ENCODE data around the gene MKLN1.

MKLN1 gene

DNA sequence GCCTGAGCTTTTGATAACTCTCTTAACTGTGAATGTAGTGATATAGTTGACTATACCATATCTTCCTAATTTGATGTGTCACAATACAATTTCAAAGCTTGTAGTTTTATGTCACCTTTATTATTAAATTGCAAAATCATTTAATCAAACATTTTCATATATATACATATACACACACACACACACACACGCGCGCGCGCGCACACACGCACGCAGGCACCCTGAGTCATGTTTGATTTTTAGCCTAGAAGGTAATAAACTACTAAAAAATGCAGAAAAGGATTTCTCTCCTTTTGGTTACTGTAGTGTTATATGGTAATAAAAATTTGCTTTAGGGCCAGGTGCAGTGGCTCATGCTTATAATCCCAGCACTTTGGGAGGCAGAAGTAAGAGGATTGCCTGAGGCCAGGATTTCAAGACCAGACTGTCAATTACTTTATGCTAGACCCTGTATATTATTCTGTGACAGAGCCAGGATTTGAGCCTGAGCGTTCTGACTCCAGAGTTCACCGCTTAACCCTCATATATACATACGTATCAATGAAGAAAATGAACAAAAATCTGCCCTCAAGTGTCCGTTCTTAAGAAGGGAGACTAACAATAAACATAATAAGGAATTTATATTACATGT is 139.2 kb downstream of the MKLN1 start:
- DNase-seq (ENCODE audit: low read depth): no peak

DNA sequence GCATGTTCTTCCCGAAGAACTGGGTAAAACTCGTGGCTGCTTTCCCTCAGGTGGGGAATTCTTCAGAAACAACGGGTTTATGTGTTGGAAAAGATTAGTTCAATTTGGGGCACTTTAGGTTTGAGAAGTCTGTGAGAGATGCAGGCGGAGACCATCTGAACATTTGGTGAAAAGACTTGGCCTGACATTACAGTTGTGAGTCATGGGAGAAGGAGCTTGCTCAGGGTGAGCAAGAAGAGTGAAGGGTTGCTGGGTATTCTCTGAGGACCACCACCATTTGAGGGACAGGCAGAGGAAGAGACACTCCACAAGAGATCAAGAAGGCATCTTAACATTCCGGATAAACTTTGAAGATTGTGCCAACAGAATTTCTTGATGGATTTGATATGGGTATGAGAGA is 140.1 kb downstream of the MKLN1 start:
- no peak for DNase-seq (ENCODE audit: low read depth)

DNA sequence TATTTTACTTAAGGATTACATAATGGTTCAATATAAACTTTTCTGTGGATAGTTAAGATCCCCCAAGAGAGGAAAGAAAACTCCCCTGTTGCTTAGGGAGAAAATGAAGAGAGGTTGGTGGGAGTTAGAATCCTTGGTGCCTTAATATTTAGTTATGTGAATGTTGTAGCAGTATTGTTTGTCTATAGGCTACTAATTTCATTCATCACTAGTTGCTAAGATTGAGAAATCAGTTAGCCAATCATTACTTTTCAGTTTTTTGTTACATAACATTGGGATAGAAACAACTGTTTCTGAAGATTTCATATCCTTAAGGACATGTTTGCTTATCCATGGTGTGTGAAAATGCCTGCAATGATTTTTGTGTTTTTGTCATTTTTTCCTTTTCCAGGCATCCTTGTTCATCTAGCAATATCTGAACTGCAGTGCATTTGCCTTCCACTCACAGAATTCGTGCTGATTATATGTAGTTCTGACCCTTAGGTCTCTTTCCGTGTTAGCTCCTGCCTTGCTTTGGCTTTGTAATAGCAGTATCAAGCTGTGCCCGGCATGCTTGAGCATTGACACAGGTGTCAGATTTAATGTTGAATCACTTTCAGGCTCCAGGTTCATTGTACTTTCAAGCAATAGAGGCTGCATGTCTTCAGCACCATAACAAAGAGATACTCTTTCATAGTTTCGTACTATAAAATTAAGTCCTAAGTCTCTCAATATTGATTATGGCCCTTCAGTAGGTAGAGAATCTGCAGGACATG is 143.8 kb downstream of the MKLN1 start:
- DNase-seq (ENCODE audit: low read depth): no peak

DNA sequence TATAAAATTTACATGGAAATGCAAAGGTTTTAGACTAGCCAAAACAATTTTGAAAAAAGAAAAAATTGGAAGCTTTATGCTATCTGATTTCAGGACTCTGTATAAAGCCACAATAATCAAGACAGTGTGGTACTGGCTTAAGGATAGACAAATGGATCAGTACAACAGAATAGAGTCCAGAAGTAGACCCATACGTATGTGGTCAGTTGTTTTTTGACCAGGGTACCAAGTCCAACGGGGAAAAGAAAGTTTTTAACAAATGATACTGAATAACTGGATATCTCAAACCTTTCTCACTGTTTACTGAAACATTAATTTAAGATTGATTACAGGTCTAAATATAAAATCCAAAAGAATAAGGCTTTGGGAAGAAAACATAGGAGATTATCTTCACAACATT is 149.1 kb downstream of the MKLN1 start:
- no peak for DNase-seq (ENCODE audit: low read depth)

DNA sequence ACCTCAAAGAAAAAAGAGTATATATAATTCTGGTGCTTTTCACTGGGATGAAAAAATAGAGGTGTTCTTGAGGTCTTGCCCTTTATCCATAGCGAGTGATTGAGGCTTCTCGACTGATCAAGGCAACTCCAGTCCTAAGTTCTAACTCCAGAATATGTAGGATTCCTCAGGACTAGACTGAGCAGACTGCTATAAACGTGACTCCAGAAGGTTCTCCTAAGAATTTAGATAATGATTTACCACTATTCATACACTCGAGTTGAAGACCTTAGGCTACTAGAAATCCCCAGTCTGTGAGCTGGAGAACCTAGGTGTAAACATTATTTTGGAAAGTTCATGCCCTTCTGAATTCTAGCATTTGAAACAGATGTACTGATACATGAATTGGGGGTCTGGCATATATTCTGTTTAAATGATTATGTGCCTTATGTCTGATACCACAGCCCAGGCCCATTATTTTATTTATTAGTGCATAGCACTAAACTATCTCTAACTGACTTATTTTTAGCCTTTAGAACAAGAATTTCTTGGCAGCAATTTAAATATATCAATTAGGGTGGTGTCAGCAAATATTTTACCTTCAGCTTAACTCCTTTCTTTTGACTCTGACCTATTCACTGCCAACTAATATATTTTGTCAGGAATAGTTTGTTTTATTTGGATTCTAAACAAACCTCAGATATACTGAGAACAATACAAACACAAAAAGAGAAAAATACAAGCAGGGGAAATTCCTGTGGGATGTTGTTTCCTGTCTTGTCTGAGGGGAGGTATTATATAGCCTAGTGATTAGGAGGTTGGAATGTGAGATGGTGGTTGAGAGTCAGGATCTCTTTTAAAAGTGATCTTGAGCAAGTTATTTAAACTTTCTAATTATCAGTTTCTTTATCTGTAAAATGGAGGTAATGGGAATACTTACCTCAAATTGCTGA is 153.0 kb downstream of the MKLN1 start:
- DNase-seq (ENCODE audit: low read depth): no peak

DNA sequence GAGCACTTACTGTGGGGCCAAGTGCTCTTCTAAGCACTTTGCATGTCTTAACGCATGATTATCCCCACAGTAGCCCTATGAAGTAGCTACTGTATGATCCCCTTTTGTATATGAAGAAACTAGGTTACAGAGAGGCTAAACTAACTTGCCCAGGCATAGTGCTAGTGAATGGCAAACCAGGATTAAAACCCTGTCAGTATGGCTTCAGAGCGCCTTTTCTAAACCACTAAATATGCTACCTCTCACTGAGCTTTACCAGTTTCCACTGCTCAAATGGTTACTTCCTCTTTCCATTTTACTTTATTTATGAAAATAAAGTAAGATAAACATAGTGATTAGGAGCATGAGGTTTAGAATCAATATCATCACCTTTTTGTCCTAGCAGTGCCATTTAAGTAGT is 155.1 kb downstream of the MKLN1 start:
- DNase-seq (ENCODE audit: low read depth): no peak

DNA sequence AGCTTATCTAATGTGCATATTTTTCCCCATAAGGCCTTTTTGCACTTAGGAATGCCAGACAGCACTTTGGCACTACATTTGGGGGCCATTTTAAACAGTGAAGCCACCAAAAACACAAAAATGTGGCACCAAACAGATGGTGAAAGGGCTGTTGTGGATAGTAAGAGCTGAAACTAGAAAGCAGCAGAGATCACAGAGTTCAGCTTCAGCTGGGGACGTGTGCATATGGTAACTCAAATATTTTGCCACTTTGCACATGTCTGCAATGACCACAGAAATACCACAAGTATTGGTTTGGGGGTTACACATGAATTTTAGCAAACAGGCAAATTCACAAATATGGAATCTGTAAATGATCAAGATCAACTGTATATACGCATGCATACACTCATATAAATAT is 155.9 kb downstream of the MKLN1 start:
- no peak for DNase-seq (ENCODE audit: low read depth)

DNA sequence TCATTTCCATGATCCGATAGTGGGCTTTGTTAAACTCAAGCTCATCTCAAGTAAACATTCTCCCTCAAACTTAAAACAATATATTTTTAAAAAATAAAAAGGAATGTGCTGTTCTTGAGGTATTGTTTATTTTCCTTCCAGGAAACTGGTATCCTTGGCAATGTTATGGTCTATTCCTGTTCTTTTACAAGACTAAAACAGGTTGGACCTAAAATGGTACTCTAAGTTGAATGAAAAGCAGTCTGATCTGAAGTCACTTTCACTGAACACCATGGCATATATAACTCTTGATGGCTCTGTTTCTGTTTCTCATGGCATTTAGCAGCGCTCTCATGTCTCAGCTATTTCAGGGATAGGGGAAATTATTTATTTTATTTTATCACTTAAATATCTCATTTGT is 158.7 kb downstream of the MKLN1 start:
- no peak for DNase-seq (ENCODE audit: low read depth)

DNA sequence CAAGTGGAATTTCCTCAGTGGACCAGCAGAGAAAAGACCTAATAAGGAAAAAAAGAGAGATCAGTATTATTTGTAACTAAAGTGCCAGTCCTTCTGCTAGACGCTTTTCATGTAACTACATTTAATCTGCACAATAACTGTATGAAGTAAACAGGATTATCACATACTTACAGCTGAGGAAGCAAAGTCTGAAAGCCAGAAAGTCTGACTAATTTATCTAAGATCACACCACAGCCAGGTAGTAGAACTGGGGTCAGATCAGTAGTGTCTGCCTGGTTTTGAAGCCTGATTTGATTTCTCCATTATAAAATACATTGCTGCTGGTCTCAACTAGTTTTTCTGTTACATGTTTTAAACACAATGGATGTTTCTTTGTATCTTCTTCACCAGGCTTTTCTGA is 159.5 kb downstream of the MKLN1 start:
- DNase-seq (ENCODE audit: low read depth): no peak

DNA sequence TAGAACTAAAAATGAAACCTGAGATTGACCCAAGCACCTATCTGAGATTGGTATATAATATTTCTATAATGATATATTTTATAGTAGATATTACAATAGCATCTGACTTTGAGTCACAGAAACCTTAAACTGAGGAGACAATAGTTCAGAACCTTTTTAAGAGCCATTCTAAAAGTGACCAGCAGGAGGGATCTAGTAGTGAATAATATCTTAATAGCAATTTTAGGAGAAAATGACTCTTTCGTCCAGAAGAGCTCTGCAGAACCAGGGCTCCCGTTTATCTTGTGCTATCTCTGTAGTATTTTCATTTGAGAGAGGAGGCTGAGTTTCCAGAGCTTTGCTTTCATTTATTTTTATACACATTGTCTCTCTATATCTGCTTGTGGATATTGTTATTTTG is 160.7 kb downstream of the MKLN1 start:
- no peak for DNase-seq (ENCODE audit: low read depth)

DNA sequence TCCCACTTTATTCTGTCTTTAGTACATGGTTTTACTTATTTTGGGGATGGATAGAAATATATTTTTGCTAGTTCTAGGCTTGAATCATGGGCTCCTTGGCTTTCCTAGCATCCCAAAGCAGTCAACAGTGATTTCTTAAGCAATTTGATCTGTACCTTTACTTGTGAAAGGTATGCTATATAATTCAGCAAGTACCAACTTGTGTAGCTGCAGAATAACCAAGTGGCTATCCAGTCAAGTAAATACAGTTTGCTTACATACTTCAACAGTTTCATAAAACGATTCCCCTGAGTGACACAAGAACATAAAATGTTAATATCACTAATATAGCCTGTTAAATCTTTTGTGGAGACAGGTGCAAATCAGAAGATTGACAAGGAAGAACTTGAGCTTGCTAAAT is 161.5 kb downstream of the MKLN1 start:
- no peak for DNase-seq (ENCODE audit: low read depth)

DNA sequence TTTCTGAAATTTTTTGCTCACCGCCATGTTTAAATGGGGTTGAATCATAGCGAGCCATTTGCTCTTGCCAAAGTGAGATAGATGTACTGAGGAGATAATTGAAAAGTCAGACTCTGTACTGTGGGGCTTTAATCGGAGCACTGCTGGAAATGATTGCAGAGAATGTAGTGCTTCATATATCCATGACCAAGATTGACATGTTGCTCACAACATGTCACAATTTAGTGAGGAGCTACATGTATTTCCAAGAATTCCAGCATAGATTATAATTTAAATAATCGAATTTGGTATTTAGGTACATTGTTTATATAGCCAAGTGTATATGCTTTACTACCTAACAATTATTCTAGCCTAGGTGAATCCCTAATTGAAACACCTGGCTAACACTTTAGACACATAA is 162.2 kb downstream of the MKLN1 start:
- no peak for DNase-seq (ENCODE audit: low read depth)

DNA sequence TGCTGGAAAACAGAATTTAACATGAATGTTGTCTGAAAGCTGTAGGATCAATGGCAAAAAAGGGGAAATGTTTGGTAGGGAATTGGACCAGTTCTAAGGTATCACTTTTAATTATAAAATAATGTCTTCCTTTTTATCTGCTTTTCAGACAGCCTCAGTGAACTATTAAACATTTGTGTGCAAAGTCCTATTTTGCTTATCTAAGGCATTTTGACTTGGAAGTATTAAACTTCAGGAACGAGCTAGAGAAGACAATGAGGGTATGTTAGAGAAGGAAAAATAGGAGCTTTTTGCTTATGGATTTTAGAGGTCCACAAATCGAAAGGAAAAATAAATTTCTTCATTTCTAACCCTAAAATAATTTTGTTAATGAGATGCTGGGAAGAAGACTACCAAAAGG is 165.4 kb downstream of the MKLN1 start:
- DNase-seq (ENCODE audit: low read depth): no peak

DNA sequence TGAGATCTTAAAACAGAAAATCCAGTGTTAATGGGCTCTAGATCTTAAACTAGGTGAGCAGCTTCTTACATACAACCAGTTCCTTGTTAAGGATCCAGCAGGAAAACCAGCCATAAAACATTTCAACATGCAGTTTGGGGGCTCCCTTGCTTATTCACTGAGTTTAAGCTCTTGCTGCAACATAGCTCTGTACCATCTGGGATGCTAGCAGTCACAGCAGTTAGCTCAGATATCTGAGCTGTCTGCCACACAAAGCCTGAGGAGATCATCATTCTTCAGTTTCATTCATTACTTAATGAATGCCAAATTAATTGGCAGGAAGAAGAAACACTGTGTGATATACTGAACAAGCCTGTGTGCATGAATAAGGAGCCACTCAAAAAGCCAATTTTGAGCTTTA is 165.9 kb downstream of the MKLN1 start:
- DNase-seq (ENCODE audit: low read depth): no peak

DNA sequence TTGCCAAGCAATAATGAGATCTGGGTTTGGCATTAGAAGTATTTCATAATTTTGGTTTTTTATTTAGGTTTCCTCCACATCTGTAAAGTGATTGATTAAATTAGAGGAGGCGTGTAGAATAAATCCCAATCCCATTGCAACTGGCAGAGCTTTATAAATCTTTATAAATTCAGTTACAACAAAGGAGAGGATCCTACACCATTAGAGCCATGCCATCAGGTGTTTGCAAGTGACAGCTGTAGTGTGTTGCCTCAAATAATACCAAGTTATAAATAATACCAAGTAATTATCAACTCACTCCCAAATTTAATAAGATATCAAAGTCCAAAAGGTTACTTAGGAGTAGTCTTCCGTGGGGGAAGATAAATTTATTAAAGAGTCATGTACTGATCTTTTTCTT is 166.5 kb downstream of the MKLN1 start:
- no peak for DNase-seq (ENCODE audit: low read depth)

DNA sequence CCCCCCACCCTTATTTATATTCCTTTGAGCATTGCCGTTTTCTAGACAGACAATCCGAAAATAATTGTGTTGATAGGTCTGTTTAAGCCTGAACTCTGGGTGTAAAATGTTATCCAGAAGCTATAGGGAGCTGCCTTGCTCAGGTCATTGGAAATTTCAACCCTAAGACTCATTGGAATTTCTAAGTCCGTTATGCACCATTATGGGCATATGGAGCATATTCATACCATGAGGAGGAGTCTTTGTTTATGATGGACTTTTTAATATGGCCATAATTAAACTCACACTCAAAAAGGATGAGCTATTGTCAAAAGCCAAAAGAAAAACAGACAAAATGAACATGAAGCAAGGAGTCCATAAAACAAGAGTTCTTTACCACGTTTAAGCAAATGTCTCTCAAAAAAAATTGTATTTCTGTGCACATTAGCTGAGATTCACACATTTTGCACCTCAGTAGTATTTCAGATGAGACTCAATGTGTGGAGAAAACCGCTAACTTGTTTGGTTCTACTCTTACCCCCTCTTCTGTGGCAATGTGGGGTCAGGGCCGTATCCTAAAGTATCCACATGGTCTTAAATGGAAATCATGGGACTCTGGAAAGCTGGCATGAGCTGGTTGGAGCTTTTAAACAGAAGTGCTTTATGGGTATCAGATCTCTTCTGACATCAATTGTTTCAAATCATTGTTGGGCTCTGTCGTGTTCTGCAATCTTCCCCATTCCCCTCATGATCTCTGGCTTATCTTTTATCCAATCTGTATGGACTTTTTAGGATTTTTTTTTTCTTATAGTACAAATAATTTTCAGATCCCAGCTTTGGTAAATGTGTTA is 168.2 kb downstream of the MKLN1 start:
- DNase-seq (ENCODE audit: low read depth): no peak

DNA sequence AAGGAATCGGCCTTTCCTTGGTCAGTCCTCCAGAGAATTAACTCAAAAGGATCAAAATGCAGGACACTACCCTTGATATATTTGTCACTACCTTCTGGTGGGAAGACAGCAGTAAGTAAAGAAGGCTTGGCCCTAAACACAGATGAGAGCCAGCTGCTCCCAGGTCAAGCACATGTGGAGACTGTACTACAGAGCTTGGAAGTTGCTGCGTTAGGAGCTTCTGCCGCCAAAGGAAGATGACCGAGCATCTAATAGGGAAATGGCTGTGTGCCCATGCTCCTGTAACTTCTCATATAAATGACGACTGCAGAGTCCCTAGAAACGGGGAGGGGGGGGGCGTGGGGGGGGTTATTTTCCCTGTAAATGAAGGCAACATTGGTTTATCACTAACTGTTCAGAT is 169.8 kb downstream of the MKLN1 start:
- no peak for DNase-seq (ENCODE audit: low read depth)

DNA sequence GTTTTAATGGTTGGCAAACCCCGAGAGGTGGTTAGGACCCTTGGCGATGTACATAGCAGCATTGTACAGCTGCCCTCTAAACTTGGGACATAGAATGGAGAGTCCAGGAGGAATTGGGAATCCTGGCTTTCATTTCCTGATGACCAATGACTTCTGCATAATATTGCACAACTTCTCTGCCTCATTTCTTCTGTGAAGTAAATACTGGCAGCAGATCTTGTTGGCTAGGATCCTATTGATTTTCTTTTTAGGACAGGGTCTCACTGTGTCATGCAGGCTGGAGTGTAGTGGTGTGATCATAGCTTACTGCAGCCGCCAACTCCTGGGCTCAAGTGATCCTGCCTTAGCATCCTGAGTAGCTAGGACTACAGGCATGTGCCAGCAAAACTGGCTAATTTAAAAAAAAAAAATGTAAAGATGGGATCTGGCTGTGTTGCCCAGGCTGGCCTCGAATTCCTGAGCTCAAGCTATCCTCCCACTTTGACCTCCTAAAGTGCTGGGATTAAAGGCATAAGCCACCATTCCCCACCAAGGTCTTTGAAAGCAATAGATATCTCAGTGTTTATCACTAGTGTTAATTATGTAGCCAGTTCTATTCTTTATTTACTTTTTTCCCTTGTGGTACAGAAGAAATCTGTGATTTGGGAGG is 170.7 kb downstream of the MKLN1 start:
- DNase-seq (ENCODE audit: low read depth): no peak

DNA sequence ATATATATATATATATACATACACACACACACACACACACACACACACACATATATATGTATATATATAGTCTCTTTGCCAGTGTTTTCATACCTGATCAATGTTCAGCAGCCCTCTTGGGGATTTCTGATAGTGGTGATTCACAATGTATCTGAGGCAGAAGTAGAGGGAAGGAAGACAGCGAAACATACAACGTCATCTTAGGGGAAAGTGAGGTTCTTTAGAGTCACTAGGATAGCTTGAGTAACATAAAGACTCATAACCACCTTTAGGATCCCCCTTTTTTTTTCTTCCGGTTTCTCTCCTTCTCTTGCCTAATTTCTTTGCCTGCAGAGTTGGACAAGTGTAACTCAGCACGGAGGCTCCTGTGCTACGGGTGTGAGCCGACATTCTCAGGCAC is 172.1 kb downstream of the MKLN1 start:
- DNase-seq (ENCODE audit: low read depth): no peak

DNA sequence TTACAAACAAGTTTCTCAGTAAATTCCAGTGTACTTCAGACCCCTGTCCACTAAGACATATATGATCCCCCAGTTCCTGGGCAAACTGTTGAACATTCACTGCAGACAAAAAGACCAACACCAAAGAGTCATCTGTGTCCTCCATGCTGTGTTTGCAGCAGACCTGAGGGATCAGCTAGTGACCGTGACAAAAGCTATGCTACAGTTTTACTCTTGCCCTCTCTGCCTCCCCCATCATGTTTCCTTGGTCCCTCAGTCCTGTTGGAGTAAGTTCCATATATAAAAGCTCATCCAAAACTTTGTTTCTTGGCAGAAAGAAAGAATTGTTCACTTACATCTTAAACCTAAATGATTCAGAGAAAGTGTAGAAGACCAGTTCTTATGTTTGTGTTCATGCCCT is 172.7 kb downstream of the MKLN1 start:
- DNase-seq (ENCODE audit: low read depth): no peak

DNA sequence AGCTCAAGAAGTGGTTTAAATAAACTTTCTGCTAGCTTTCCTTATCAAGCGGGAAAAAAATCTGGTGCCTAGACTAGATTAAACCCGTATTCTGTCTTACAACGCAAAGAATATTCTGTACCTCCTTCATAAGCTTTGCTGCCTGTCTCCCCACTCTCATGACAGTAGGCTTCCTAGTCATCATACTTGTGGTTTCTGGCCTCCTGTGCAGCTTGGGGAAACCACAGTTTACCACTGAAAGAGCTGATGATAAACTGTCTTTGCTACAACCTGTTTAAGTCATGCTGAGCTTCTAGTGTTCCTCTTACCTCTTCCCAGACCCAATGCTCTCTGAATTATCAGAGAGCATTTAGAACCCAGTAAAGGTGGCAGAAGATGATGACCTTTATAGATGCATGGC is 173.7 kb downstream of the MKLN1 start:
- peak; percentile 17 for DNase-seq (ENCODE audit: low read depth)

Measured in activated gamma-delta T cell treated with anti-CD3 and anti-CD28 coated beads, Interleukin-2, amount 50 U/mL, for 16 hours (primary cell).